GM13976 (cell line): ENCODE data around the gene BICRA.
"Not testable (repeated sequence)": the region's sequence is repeated elsewhere in the genome, so short reads cannot be mapped to it uniquely, and the experiment has no call there.

ENCODE experiments used
- DNase-seq: peaks from one replicate; pipeline ENCODE4 v3.0.0; 2012; ENCODE audit warnings: low spot score
- CTCF ChIP-seq: IDR thresholded peaks from 2 replicates; pipeline ENCODE4 v1.5.1; 2012; ENCODE audit warnings: borderline replicate concordance, mild to moderate bottlenecking; ENCODE audit not compliant: insufficient read depth; ENCODE audit errors: extremely low read depth, missing control alignments, control extremely low read depth
- in situ Hi-C: fragments of 300-500 bp; cut with MboI; formaldehyde crosslinking; loops from one replicate; pipeline ENCODE4 v1.12.0; 2022; ENCODE audit warnings: low sequenced_read_pairs, mixed read lengths, inconsistent platforms; ENCODE audit not compliant: unreplicated experiment

Gene BICRA

GRCh38 chr19:47628078-47628771 is 19.3 kb downstream of the BICRA start:
- in situ Hi-C loops, result no loop called here
- no peak for TF ChIP-seq CTCF
- DNase-seq, result no peak

GRCh38 chr19:47630594-47630993 is 21.7 kb downstream of the BICRA start:
- in situ Hi-C loops, result no loop called here
- TF ChIP-seq CTCF, result no peak
- no peak for DNase-seq

GRCh38 chr19:47631681-47632446 is 22.9 kb downstream of the BICRA start:
- DNase-seq, result no peak
- no peak for TF ChIP-seq CTCF
- in situ Hi-C loops, result no loop called here

GRCh38 chr19:47633517-47633916 is 24.6 kb downstream of the BICRA start:
- in situ Hi-C loops, result no loop called here
- no peak for TF ChIP-seq CTCF
- no peak for DNase-seq

DNA sequence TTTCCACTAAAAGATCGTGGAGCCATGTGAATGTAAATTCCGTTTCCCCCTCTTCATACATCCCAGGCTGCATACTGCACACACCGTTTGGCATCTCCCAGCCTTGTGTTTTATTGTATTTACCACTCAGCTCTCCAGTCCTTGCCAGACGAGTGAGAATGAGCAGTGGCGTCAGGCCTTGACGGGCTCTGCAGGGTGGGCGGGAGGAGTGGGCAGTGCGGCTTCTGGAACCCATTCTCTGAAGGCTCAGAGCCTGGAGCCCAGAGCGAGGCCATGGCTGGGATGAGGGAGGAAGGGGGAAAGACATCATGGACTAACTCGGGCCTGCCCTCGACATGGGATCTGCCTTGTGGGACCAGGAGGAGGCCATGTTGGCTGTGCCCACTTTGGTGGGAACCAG is 25.1 kb downstream of the BICRA start:
- TF ChIP-seq CTCF, result no peak
- DNase-seq, result no peak
- in situ Hi-C loops, result no loop called here

- DNase-seq, in situ Hi-C loops: not testable (repeated sequence)
Measured at GRCh38 chr19:47635152-47635754, 26.3 kb downstream of the BICRA start.

DNA sequence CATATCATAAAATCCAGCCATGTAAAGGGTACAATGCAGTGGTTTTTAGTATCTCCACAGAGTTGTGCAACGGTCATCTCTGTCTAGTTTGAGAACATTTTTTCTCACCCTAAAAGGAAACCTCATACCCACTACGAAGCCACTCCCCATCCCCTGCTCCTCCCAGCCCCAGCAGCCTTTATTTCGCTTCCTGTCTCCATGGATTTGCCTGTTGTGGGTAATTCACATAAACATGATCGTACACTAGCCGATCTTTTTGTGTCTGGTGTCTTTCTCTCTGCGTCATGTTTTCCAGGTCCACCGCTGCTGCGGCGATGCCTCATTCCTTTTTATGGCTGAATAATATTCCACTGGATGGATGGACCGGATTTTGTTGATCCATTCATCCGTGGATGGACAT is 28.6 kb downstream of the BICRA start:
- in situ Hi-C loops, result no loop called here
- no peak for DNase-seq
- TF ChIP-seq CTCF, result no peak
